ENCODE data around the gene BATF3. TPM values are rescaled to one million over a fixed set of nuclear protein-coding genes. Genes with fewer than 3 reads are reported as not detected.

BATF3 gene
- polyA plus RNA-seq, 2 of the 4 experiments (the other 2 are of a cell fraction), result 6.4 to 8.9 TPM

DNA sequence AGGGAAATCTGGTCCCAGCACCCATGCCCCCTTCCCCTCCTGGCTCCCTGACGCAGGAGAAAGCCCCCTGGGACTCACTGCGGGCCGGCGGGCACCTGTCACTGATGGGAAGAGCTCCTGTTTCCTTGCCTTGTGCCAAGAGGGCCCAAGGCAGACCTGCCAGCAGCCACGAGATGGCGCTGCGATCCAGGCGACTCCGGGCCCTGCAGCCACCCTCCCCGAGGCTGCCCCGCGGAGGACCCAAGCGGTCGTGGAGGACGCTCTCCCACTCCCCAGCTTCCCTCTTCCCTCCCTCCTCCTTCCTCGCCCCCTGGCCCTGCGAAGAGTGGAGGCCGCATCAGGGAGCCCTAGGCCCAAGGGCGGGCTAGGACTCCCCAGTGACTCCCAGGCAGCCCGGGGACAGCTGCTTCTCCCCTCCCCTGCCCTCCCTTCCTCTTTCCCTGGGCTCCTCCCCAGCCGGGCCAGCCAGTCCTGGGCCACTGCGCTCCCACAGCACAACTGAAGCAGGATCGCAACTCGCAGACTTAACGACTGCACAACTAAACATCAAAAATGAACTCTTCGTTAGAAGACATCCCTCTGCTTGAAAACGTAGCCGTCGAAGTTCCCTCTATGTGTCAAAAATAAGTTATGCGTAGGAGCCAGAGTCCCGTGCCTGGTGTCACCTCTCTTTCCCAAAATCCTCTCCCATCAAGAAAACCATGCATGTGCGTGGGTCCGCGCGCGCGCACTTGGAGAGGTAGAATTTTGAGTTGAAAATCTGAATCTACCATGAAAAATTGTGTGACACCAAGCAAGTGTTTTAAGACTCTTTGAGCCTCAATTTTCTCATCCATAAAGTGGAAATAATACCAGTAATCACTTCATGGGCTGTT lies 34.2 kb downstream of the BATF3 start:
- TF ChIP-seq KDM1A (IDR thresholded peaks at IDR 0.05; ENCODE audit: low read depth) (0 out of 2 replicates have a peak, but pooled peaks have one; percentile 37), BHLHE40 (IDR thresholded peaks at IDR 0.05; ENCODE audit: low read depth, low read length) (no peak), HOXB5 (CRISPR knock-in tag; IDR thresholded peaks at IDR 0.05) (no peak), RCOR1 (IDR thresholded peaks at IDR 0.05; ENCODE audit: low read depth, low read length) (no peak), RFX5 (IDR thresholded peaks at IDR 0.05) (no peak), CBX2 (IDR thresholded peaks at IDR 0.05; ENCODE audit: borderline replicate concordance, low read depth) (no peak), TP53 (CRISPR knock-in tag; IDR thresholded peaks at IDR 0.05) (no peak), EP300 (IDR thresholded peaks at IDR 0.05) (no peak), SMC3 (IDR thresholded peaks at IDR 0.05) (peak; percentile 98), NFE2L2 (conservative IDR thresholded peaks at IDR 0.05; ENCODE audit: low read length) (no peak), SREBF2 (IDR thresholded peaks at IDR 0.05) (no peak), CHD2 (IDR thresholded peaks at IDR 0.05; ENCODE audit: low read length, partially characterized antibody) (no peak), MYC (IDR thresholded peaks at IDR 0.05; ENCODE audit: borderline replicate concordance, low read length) (no peak), FOXS1 (CRISPR knock-in tag; IDR thresholded peaks at IDR 0.05) (no peak), MAZ (IDR thresholded peaks at IDR 0.05; ENCODE audit: borderline replicate concordance, low read depth, low read length) (no peak), CBX8 (IDR thresholded peaks at IDR 0.05) (no peak), POLR2A (IDR thresholded peaks at IDR 0.05; ENCODE audit: low read length) (peak; percentile 38), RAD21 (conservative IDR thresholded peaks at IDR 0.05 in 1 of 2, IDR thresholded peaks at IDR 0.05 in 1 of 2) (peak; percentile 85 to 98), PHF8 (IDR thresholded peaks at IDR 0.05; ENCODE audit: borderline replicate concordance, low read depth) (0 out of 2 replicates have a peak, but pooled peaks have one; percentile 21), CHD4 (IDR thresholded peaks at IDR 0.05; ENCODE audit: borderline replicate concordance) (0 out of 2 replicates have a peak, but pooled peaks have one; percentile 39), HOXB13 (CRISPR knock-in tag; IDR thresholded peaks at IDR 0.05; ENCODE audit: low read depth) (no peak), JUN (IDR thresholded peaks at IDR 0.05) (0 out of 5 replicates have a peak, but pooled peaks of 1 of the 2 experiments have one; percentile 39), RNF2 (IDR thresholded peaks at IDR 0.05; ENCODE audit: borderline replicate concordance, low read depth) (no peak), MAFK (IDR thresholded peaks at IDR 0.05; ENCODE audit: partially characterized antibody) (no peak)
- TF ChIP-seq, protein P1, sequence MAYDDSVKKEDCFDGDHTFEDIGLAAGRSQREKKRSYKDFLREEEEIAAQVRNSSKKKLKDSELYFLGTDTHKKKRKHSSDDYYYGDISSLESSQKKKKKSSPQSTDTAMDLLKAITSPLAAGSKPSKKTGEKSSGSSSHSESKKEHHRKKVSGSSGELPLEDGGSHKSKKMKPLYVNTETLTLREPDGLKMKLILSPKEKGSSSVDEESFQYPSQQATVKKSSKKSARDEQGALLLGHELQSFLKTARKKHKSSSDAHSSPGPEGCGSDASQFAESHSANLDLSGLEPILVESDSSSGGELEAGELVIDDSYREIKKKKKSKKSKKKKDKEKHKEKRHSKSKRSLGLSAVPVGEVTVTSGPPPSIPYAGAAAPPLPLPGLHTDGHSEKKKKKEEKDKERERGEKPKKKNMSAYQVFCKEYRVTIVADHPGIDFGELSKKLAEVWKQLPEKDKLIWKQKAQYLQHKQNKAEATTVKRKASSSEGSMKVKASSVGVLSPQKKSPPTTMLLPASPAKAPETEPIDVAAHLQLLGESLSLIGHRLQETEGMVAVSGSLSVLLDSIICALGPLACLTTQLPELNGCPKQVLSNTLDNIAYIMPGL (CRISPR knock-in tag; IDR thresholded peaks at IDR 0.05; ENCODE audit: borderline replicate concordance), result peak; percentile 84; the same call in 1 of the 2 replicates
- TF ChIP-seq, protein P2, sequence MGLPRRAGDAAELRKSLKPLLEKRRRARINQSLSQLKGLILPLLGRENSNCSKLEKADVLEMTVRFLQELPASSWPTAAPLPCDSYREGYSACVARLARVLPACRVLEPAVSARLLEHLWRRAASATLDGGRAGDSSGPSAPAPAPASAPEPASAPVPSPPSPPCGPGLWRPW (IDR thresholded peaks at IDR 0.05), result no peak
- TF ChIP-seq, protein P3, sequence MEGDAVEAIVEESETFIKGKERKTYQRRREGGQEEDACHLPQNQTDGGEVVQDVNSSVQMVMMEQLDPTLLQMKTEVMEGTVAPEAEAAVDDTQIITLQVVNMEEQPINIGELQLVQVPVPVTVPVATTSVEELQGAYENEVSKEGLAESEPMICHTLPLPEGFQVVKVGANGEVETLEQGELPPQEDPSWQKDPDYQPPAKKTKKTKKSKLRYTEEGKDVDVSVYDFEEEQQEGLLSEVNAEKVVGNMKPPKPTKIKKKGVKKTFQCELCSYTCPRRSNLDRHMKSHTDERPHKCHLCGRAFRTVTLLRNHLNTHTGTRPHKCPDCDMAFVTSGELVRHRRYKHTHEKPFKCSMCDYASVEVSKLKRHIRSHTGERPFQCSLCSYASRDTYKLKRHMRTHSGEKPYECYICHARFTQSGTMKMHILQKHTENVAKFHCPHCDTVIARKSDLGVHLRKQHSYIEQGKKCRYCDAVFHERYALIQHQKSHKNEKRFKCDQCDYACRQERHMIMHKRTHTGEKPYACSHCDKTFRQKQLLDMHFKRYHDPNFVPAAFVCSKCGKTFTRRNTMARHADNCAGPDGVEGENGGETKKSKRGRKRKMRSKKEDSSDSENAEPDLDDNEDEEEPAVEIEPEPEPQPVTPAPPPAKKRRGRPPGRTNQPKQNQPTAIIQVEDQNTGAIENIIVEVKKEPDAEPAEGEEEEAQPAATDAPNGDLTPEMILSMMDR (IDR thresholded peaks at IDR 0.05), result peak; percentile 93
- TF ChIP-seq, protein P4, sequence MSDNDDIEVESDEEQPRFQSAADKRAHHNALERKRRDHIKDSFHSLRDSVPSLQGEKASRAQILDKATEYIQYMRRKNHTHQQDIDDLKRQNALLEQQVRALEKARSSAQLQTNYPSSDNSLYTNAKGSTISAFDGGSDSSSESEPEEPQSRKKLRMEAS (IDR thresholded peaks at IDR 0.05), result peak; percentile 50; the same call in 1 of the 2 replicates
- TF ChIP-seq, protein P5, sequence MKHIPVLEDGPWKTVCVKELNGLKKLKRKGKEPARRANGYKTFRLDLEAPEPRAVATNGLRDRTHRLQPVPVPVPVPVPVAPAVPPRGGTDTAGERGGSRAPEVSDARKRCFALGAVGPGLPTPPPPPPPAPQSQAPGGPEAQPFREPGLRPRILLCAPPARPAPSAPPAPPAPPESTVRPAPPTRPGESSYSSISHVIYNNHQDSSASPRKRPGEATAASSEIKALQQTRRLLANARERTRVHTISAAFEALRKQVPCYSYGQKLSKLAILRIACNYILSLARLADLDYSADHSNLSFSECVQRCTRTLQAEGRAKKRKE (CRISPR knock-in tag; IDR thresholded peaks at IDR 0.05; ENCODE audit: low read depth), result no peak
- TF ChIP-seq, protein P6, sequence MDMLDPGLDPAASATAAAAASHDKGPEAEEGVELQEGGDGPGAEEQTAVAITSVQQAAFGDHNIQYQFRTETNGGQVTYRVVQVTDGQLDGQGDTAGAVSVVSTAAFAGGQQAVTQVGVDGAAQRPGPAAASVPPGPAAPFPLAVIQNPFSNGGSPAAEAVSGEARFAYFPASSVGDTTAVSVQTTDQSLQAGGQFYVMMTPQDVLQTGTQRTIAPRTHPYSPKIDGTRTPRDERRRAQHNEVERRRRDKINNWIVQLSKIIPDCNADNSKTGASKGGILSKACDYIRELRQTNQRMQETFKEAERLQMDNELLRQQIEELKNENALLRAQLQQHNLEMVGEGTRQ (IDR thresholded peaks at IDR 0.05), result no peak
- peak overlapping the region; percentile 77 to 90 for H3K27ac ChIP-seq
- DNase-seq (ENCODE audit: low read depth in 1 of 2, low spot score in 1 of 2) (peak; percentile 82 to 87), ATAC-seq (peak; percentile 92 to 95), FAIRE-seq (no peak)
- CTCF ChIA-PET, result interaction anchor here (0.6 to 5.3 kb wide), 93 partner anchors 9 to 628 kb away, joined by 3 to 115 read pairs (median 5); partner anchors contain the start of genes ATF3, BATF3, NSL1 and TATDN3
- H3K4me3 ChIP-seq, result peak overlapping the region; percentile 45
- peaks cover 39% of the 10 kb centered on the region for H3K4me1 ChIP-seq
- H3K9me3 ChIP-seq, result no peaks in the 10 kb centered on the region
- POLR2A ChIA-PET, result interaction anchor here (1.3 to 2.3 kb wide), 2 partner anchors 36 to 57 kb away, joined by 3 to 17 read pairs; partner anchors contain the start of gene ATF3
- H3K4me2 ChIP-seq, result peak overlapping the region; percentile 71
- WGBS (ENCODE audit: missing lambda C conversion rate), result 16% methylated on average over 33 of the region's 37 CpGs
